ENCODE measurements around the gene NIF3L1.
A peak's percentile ranks its signal among the peaks of the same experiment; 100 is the strongest.
"Not testable (repeated sequence)": the region's sequence is repeated elsewhere in the genome, so short reads cannot be mapped to it uniquely, and the experiment has no call there.

The NIF3L1 gene

GRCh38 chr2:200877443-200877842 is 11.7 kb upstream of the NIF3L1 start:
- no peak for DNase-seq

- no peak for DNase-seq
Measured at GRCh38 chr2:200878289-200878880, 10.8 kb upstream of the NIF3L1 start.

GRCh38 chr2:200881715-200882249 is 7.4 kb upstream of the NIF3L1 start:
- not testable (repeated sequence) for DNase-seq

GRCh38 chr2:200899482-200899881 is 10.3 kb downstream of the NIF3L1 start:
- DNase-seq, result no peak

- DNase-seq, result peak; percentile 22
Measured at GRCh38 chr2:200901459-200902072, 12.4 kb downstream of the NIF3L1 start.

GRCh38 chr2:200905618-200906296 is 16.6 kb downstream of the NIF3L1 start:
- DNase-seq, result peak; percentile 7

GRCh38 chr2:200909958-200910357 is 20.8 kb downstream of the NIF3L1 start:
- DNase-seq, result no peak

GRCh38 chr2:200913654-200914053 is 24.5 kb downstream of the NIF3L1 start:
- DNase-seq, result no peak

- no peak for DNase-seq
Measured at GRCh38 chr2:200922439-200922838, 33.3 kb downstream of the NIF3L1 start.

GRCh38 chr2:200929334-200930249 is 40.4 kb downstream of the NIF3L1 start:
- DNase-seq, result no peak

- DNase-seq, result no peak
Measured at GRCh38 chr2:200930947-200931626, 41.9 kb downstream of the NIF3L1 start.

- DNase-seq, result no peak
Measured at GRCh38 chr2:200939832-200940231, 50.7 kb downstream of the NIF3L1 start.

- no peak for DNase-seq
Measured at GRCh38 chr2:200943527-200944105, 54.4 kb downstream of the NIF3L1 start.

GRCh38 chr2:200944467-200945394 is 55.6 kb downstream of the NIF3L1 start:
- DNase-seq, result no peak

GRCh38 chr2:200945395-200945729 is 56.2 kb downstream of the NIF3L1 start:
- no peak for DNase-seq

GRCh38 chr2:200950378-200950777 is 61.2 kb downstream of the NIF3L1 start:
- DNase-seq, result no peak
